ENCODE results near the gene MEX3D.

The MEX3D gene

GRCh38 chr19:1514986-1515721 lies 53.0 kb downstream of the MEX3D start:
- DNase-seq = no peak

- no peak for DNase-seq
Observed at GRCh38 chr19:1514295-1514661, 53.8 kb downstream of the MEX3D start.

GRCh38 chr19:1513499-1514294 lies 54.4 kb downstream of the MEX3D start:
- DNase-seq = peak; percentile 58

GRCh38 chr19:1512671-1513498 lies 55.2 kb downstream of the MEX3D start, which contains the start of gene ADAMTSL5:
TSS of gene ADAMTSL5 (minus strand) at chr19:1513019. CDS start at chr19:1510943, 2,076 bp downstream.
- DNase-seq = peak; percentile 42

- DNase-seq = no peak
Observed at GRCh38 chr19:1511318-1512317, 56.5 kb downstream of the MEX3D start.

GRCh38 chr19:1510807-1511206 lies 57.3 kb downstream of the MEX3D start:
- DNase-seq = no peak

- DNase-seq = no peak
Observed at GRCh38 chr19:1510442-1510806, 57.7 kb downstream of the MEX3D start.

GRCh38 chr19:1509602-1510441 lies 58.3 kb downstream of the MEX3D start:
- DNase-seq = no peak

- no peak for DNase-seq
Observed at GRCh38 chr19:1508507-1508856, 59.6 kb downstream of the MEX3D start.

- peak; percentile 88 for DNase-seq
Observed at GRCh38 chr19:1507763-1508506, 60.2 kb downstream of the MEX3D start.

GRCh38 chr19:1507192-1507660 lies 60.9 kb downstream of the MEX3D start:
- no peak for DNase-seq

GRCh38 chr19:1505991-1506881 lies 61.9 kb downstream of the MEX3D start:
- DNase-seq = no peak

GRCh38 chr19:1505012-1505411 lies 63.1 kb downstream of the MEX3D start:
- no peak for DNase-seq
